ENCODE results near the gene PITPNC1. TPM values are rescaled to one million over a fixed set of nuclear protein-coding genes. Genes with fewer than 3 reads are reported as not detected.

Gene PITPNC1
- total RNA-seq, 1 donor from 2014 or later = 39.7 TPM

- Mint-ChIP-seq H3K4me3 (ENCODE audit: unreplicated experiment) (peak overlapping the region; percentile 23), H3K4me1 (ENCODE audit: unreplicated experiment) (peaks cover 10% of the 10 kb centered on the region), H3K9me3 (ENCODE audit: unreplicated experiment) (no peaks in the 10 kb centered on the region), H3K27ac (ENCODE audit: unreplicated experiment) (no peak overlapping the region), H3K36me3 (ENCODE audit: low read depth, unreplicated experiment) (peaks cover 15% of the 10 kb centered on the region), H3K27me3 (ENCODE audit: unreplicated experiment) (peaks cover 3% of the 10 kb centered on the region)
- DNase-seq (ENCODE audit: low spot score) = no peak
- TF ChIP-seq CTCF (IDR thresholded peaks at IDR 0.05; ENCODE audit: unreplicated experiment) = no peak
Measured at GRCh38 chr17:67353929-67354574, 23.0 kb upstream of the PITPNC1 start.

DNA sequence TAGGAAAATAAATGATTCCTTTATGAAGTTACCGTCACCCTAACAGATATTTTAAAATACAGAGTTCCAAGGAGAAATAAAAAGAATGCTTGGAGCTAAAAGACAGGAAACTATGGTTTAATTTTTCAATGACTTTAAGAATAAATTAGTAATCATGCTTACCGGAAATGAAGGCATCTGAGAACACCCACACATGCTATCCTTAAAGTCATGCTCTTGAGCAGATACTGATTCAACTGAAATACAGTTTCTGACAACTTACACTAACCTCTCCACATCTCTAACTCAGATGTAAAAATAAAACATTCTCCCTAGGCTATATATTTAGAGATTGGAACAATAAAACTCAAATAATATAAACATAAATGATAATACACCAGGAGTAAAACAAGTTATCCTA, 18.5 kb upstream of the PITPNC1 start:
- no peak for DNase-seq (ENCODE audit: low spot score)
- Mint-ChIP-seq H3K9me3 (ENCODE audit: unreplicated experiment) (no peaks in the 10 kb centered on the region), H3K27me3 (ENCODE audit: unreplicated experiment) (peaks cover 3% of the 10 kb centered on the region), H3K4me3 (ENCODE audit: unreplicated experiment) (no peak overlapping the region), H3K36me3 (ENCODE audit: low read depth, unreplicated experiment) (peaks cover 15% of the 10 kb centered on the region), H3K27ac (ENCODE audit: unreplicated experiment) (no peak overlapping the region), H3K4me1 (ENCODE audit: unreplicated experiment) (peaks cover 23% of the 10 kb centered on the region)
- no peak for TF ChIP-seq CTCF (IDR thresholded peaks at IDR 0.05; ENCODE audit: unreplicated experiment)

- Mint-ChIP-seq H3K36me3 (ENCODE audit: low read depth, unreplicated experiment) (peaks cover 9% of the 10 kb centered on the region), H3K4me3 (ENCODE audit: unreplicated experiment) (no peak overlapping the region), H3K27me3 (ENCODE audit: unreplicated experiment) (peaks cover 3% of the 10 kb centered on the region), H3K4me1 (ENCODE audit: unreplicated experiment) (peaks cover 25% of the 10 kb centered on the region), H3K27ac (ENCODE audit: unreplicated experiment) (no peak overlapping the region), H3K9me3 (ENCODE audit: unreplicated experiment) (no peaks in the 10 kb centered on the region)
- TF ChIP-seq CTCF (IDR thresholded peaks at IDR 0.05; ENCODE audit: unreplicated experiment) = no peak
- peak; percentile 11 for DNase-seq (ENCODE audit: low spot score)
Measured at GRCh38 chr17:67359960-67360791, 16.9 kb upstream of the PITPNC1 start.

DNA sequence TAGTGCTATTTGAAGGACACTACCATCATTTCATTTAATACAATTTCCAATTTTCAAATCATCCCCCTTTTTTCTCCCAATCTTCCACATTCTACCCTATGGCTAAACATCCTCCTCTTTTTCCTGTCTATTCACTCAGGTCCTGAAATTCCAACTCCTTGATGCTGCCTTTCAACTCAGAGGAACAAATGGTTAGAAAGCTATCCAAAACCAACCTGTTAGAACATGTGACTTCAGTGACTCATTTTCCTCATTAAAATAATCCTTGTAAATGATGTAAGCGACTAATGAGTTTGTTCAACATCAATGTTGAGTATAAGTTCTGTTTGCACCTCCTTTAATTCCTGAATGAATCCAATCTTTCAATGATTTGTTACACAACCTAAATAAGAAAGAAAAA, 16.2 kb upstream of the PITPNC1 start:
- no peaks in the 10 kb centered on the region for H3K9me3 Mint-ChIP-seq (ENCODE audit: unreplicated experiment)
- TF ChIP-seq CTCF (IDR thresholded peaks at IDR 0.05; ENCODE audit: unreplicated experiment) = no peak
- H3K27ac Mint-ChIP-seq (ENCODE audit: unreplicated experiment) = no peak overlapping the region
- no peak for DNase-seq (ENCODE audit: low spot score)
- H3K4me1 Mint-ChIP-seq (ENCODE audit: unreplicated experiment) = peaks cover 32% of the 10 kb centered on the region
- H3K4me3 Mint-ChIP-seq (ENCODE audit: unreplicated experiment) = no peak overlapping the region
- H3K36me3 Mint-ChIP-seq (ENCODE audit: low read depth, unreplicated experiment) = peaks cover 7% of the 10 kb centered on the region
- peaks cover 1% of the 10 kb centered on the region for H3K27me3 Mint-ChIP-seq (ENCODE audit: unreplicated experiment)

- Mint-ChIP-seq H3K36me3 (ENCODE audit: low read depth, unreplicated experiment) (peaks cover 4% of the 10 kb centered on the region), H3K4me1 (ENCODE audit: unreplicated experiment) (peaks cover 35% of the 10 kb centered on the region), H3K27me3 (ENCODE audit: unreplicated experiment) (no peaks in the 10 kb centered on the region), H3K27ac (ENCODE audit: unreplicated experiment) (no peak overlapping the region), H3K9me3 (ENCODE audit: unreplicated experiment) (no peaks in the 10 kb centered on the region), H3K4me3 (ENCODE audit: unreplicated experiment) (peak overlapping the region; percentile 68)
- no peak for DNase-seq (ENCODE audit: low spot score)
- no peak for TF ChIP-seq CTCF (IDR thresholded peaks at IDR 0.05; ENCODE audit: unreplicated experiment)
Measured at GRCh38 chr17:67362173-67362572, 14.9 kb upstream of the PITPNC1 start.
